ENCODE measurements around the gene AP3M1.

The AP3M1 gene

GRCh38 chr10:74084955-74085354 is 65.7 kb downstream of the AP3M1 start:
- Histone ChIP-seq H3K27ac (ENCODE audit: insufficient read depth in 1 of 2, low read depth in 1 of 2, low read length in 2 of 2, poor library complexity in 1 of 2, severe bottlenecking in 2 of 2) (no peak overlapping the region), H3K4me1 (ENCODE audit: control extremely low read depth in 1 of 4, control insufficient read depth in 4 of 4, insufficient read depth in 4 of 4, low read length in 3 of 4) (peaks cover 0 to 6% (median under 1%) of the 10 kb centered on the region in 4 experiments), H3K9me3 (ENCODE audit: control extremely low read depth in 1 of 5, control insufficient read depth in 4 of 5, insufficient read depth in 2 of 5, low read depth in 1 of 5, low read length in 4 of 5) (no peaks in the 10 kb centered on the region), H3K4me3 (ENCODE audit: control insufficient read depth in 1 of 7, extremely low read depth in 1 of 7, insufficient read depth in 4 of 7, low read depth in 2 of 7, low read length in 6 of 7) (no peak overlapping the region), H3K27me3 (replicated peaks in 2 of 5; ENCODE audit: control insufficient read depth in 4 of 5, insufficient read depth in 5 of 5, low read length in 4 of 5) (no peaks in the 10 kb centered on the region), H3K36me3 (ENCODE audit: control insufficient read depth in 4 of 4, insufficient read depth in 4 of 4, low read length in 3 of 4) (peaks cover 4 to 26% (median 19%) of the 10 kb centered on the region in 4 experiments)
- no peak for DNase-seq
- CTCF ChIA-PET = interaction anchor here (0.9 to 1.8 kb wide), 4 partner anchors 8 to 205 kb away, joined by 3 to 7 read pairs (median 4); no protein-coding TSS in a partner anchor
- POLR2A ChIA-PET = no interaction called here
- no CpG with 5 or more reads among the region's 3 CpGs for WGBS (ENCODE audit: insufficient coverage)

GRCh38 chr10:74083304-74083703 is 67.3 kb downstream of the AP3M1 start:
- Histone ChIP-seq H3K4me3 (ENCODE audit: control insufficient read depth in 1 of 7, extremely low read depth in 1 of 7, insufficient read depth in 4 of 7, low read depth in 2 of 7, low read length in 6 of 7) (no peak overlapping the region), H3K4me1 (ENCODE audit: control extremely low read depth in 1 of 4, control insufficient read depth in 4 of 4, insufficient read depth in 4 of 4, low read length in 3 of 4) (peaks cover under 1 to 23% (median 8%) of the 10 kb centered on the region in 4 experiments), H3K27me3 (replicated peaks in 2 of 5; ENCODE audit: control insufficient read depth in 4 of 5, insufficient read depth in 5 of 5, low read length in 4 of 5) (no peaks in the 10 kb centered on the region), H3K27ac (ENCODE audit: insufficient read depth in 1 of 2, low read depth in 1 of 2, low read length in 2 of 2, poor library complexity in 1 of 2, severe bottlenecking in 2 of 2) (no peak overlapping the region), H3K9me3 (ENCODE audit: control extremely low read depth in 1 of 5, control insufficient read depth in 4 of 5, insufficient read depth in 2 of 5, low read depth in 1 of 5, low read length in 4 of 5) (no peaks in the 10 kb centered on the region), H3K36me3 (ENCODE audit: control insufficient read depth in 4 of 4, insufficient read depth in 4 of 4, low read length in 3 of 4) (peaks cover 2 to 18% (median 13%) of the 10 kb centered on the region in 4 experiments)
- ChIA-PET CTCF (interaction anchor here (0.8 to 6.0 kb wide), 7 partner anchors 10 to 196 kb away, joined by 3 to 73 read pairs (median 4); no protein-coding TSS in a partner anchor), POLR2A (interaction anchor here (0.8 kb wide), 1 partner anchor 197 kb away, joined by 4 read pairs; no protein-coding TSS in a partner anchor)
- DNase-seq = no peak
- 92% methylated on average over 2 of the region's 2 CpGs for WGBS (ENCODE audit: insufficient coverage)

DNA sequence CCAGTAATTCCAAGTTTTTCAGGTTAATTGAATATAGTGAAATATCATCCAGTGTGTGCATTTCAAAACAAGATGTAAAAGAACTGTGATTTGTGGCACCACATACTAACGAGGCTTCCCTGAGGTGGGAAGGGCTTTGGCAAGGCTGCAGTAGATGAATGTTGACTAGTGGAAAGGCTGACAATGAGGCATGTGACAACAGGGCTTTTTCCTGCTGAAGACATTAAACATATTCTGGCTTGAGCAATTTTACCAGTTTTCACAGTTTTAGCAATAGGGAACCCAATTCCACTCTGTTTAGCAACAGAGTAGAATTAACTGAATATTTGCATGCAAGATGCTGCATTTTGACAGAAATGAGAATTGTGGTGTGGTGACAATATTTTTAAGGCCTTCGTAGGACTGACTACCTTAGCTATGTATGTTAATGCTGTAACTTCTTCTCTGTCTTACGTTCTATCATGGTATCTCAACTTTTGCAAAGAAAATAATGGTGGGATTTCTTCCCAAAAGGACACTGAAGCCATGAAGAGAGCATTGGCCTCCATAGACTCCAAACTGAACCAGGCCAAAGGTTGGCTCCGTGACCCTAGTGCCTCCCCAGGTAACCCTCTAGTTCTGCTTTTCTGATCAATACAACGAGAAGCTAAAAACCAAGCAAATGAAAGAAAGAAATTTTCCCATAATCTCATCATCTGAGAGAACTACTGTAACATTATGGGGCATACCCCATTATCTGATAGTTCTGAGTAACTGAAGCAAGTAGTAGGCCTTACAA is 68.5 kb downstream of the AP3M1 start:
- no peak for DNase-seq
- no peaks in the 10 kb centered on the region for H3K9me3 ChIP-seq (ENCODE audit: control extremely low read depth in 1 of 5, control insufficient read depth in 4 of 5, insufficient read depth in 2 of 5, low read depth in 1 of 5, low read length in 4 of 5)
- CTCF ChIA-PET = interaction anchor here (0.8 to 6.0 kb wide), 27 partner anchors 8 to 263 kb away, joined by 3 to 73 read pairs (median 4); no protein-coding TSS in a partner anchor
- H3K4me3 ChIP-seq (ENCODE audit: control insufficient read depth in 1 of 7, extremely low read depth in 1 of 7, insufficient read depth in 4 of 7, low read depth in 2 of 7, low read length in 6 of 7) = no peak overlapping the region
- peaks cover 4 to 32% (median 11%) of the 10 kb centered on the region in 4 experiments for H3K4me1 ChIP-seq (ENCODE audit: control extremely low read depth in 1 of 4, control insufficient read depth in 4 of 4, insufficient read depth in 4 of 4, low read length in 3 of 4)
- no peaks in the 10 kb centered on the region for H3K27me3 ChIP-seq (replicated peaks in 2 of 5; ENCODE audit: control insufficient read depth in 4 of 5, insufficient read depth in 5 of 5, low read length in 4 of 5)
- H3K36me3 ChIP-seq (ENCODE audit: control insufficient read depth in 4 of 4, insufficient read depth in 4 of 4, low read length in 3 of 4) = peaks cover 2 to 18% (median 13%) of the 10 kb centered on the region in 4 experiments
- 68% methylated on average over 2 of the region's 5 CpGs for WGBS (ENCODE audit: insufficient coverage)
- POLR2A ChIA-PET = interaction anchor here (0.6 kb wide), 1 partner anchor 131 kb away, joined by 3 read pairs; no protein-coding TSS in a partner anchor
- no peak overlapping the region for H3K27ac ChIP-seq (ENCODE audit: insufficient read depth in 1 of 2, low read depth in 1 of 2, low read length in 2 of 2, poor library complexity in 1 of 2, severe bottlenecking in 2 of 2)

DNA sequence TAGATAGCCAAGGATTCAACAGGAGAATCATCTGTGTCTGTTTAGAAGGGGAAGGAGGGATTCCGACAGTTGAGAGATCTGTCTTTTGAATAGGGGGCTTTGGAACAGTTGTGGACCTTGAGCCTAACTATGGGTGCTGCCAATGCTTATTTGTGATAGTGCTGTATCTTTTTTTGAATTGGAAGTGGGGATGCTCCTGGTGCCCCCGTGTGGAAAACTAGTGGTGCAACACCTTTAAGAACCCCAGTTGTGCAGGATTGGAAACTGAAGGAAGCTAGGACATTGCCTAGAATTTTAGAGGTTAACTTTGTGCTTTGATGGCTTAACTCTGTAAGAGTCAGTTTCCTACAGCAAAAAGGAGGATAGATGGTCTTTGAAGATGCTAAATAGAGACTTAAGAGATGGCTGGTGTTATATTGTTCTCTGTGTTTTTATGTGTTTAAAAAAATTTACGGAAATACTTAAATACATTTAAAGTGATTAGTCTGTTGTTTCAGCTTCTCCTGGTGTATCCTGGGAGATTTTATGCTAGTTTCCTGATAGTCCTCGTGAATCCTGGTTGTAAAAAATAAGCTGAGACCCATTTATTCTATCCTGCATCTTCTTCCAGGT is 69.3 kb downstream of the AP3M1 start:
- DNase-seq = peak; percentile 59 to 72 (median 64)
- 60% methylated on average over 3 of the region's 4 CpGs for WGBS (ENCODE audit: insufficient coverage)
- Histone ChIP-seq H3K27me3 (replicated peaks in 2 of 5; ENCODE audit: control insufficient read depth in 4 of 5, insufficient read depth in 5 of 5, low read length in 4 of 5) (no peaks in the 10 kb centered on the region), H3K27ac (ENCODE audit: insufficient read depth in 1 of 2, low read depth in 1 of 2, low read length in 2 of 2, poor library complexity in 1 of 2, severe bottlenecking in 2 of 2) (no peak overlapping the region), H3K4me1 (ENCODE audit: control extremely low read depth in 1 of 4, control insufficient read depth in 4 of 4, insufficient read depth in 4 of 4, low read length in 3 of 4) (peaks cover 4 to 32% (median 11%) of the 10 kb centered on the region in 4 experiments), H3K36me3 (ENCODE audit: control insufficient read depth in 4 of 4, insufficient read depth in 4 of 4, low read length in 3 of 4) (peaks cover 2 to 18% (median 11%) of the 10 kb centered on the region in 4 experiments), H3K9me3 (ENCODE audit: control extremely low read depth in 1 of 5, control insufficient read depth in 4 of 5, insufficient read depth in 2 of 5, low read depth in 1 of 5, low read length in 4 of 5) (no peaks in the 10 kb centered on the region), H3K4me3 (ENCODE audit: control insufficient read depth in 1 of 7, extremely low read depth in 1 of 7, insufficient read depth in 4 of 7, low read depth in 2 of 7, low read length in 6 of 7) (no peak overlapping the region)
- ChIA-PET CTCF (interaction anchor here (0.7 to 6.0 kb wide), 26 partner anchors 9 to 262 kb away, joined by 3 to 73 read pairs (median 4); no protein-coding TSS in a partner anchor), POLR2A (interaction anchor here (0.6 kb wide), 2 partner anchors 132 to 265 kb away, joined by 3 to 4 read pairs; no protein-coding TSS in a partner anchor)

DNA sequence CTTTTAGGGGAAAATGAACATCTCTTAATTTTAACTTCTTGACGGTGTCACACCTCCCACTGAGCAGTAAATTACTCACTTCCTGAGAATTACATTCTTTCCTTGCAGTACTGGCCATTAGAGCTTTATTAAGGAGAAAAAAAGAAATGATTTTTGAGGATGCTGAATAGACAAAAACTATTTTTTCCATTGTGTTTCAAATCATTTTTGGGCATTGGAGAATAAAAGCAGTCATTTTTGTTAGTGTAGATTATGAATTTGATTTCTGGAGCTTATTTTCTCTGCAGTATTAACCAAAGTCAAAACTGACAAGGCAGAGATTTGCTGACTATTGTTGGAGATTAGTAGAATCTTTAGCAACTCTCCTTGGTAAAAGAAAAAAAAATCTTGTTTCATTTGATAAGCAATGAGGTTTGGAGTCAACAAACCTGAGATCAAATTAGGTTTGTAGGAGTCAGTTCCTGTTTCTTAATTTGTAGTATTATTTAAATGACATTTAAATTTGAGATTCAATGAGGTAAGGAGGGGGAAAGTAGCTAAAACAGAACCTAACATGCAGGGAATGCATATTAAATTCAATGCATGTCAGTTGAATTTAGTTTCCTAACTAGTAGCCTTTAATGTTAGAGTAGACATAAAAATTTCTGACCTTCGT is 70.6 kb downstream of the AP3M1 start:
- H3K4me3 ChIP-seq (ENCODE audit: control insufficient read depth in 1 of 7, extremely low read depth in 1 of 7, insufficient read depth in 4 of 7, low read depth in 2 of 7, low read length in 6 of 7) = no peak overlapping the region
- no CpG with 5 or more reads among the region's 2 CpGs for WGBS (ENCODE audit: insufficient coverage)
- peaks cover 2 to 28% (median 14%) of the 10 kb centered on the region in 4 experiments for H3K36me3 ChIP-seq (ENCODE audit: control insufficient read depth in 4 of 4, insufficient read depth in 4 of 4, low read length in 3 of 4)
- peaks cover 4 to 32% (median 11%) of the 10 kb centered on the region in 4 experiments for H3K4me1 ChIP-seq (ENCODE audit: control extremely low read depth in 1 of 4, control insufficient read depth in 4 of 4, insufficient read depth in 4 of 4, low read length in 3 of 4)
- no peak for DNase-seq
- no peaks in the 10 kb centered on the region for H3K27me3 ChIP-seq (replicated peaks in 2 of 5; ENCODE audit: control insufficient read depth in 4 of 5, insufficient read depth in 5 of 5, low read length in 4 of 5)
- H3K27ac ChIP-seq (ENCODE audit: insufficient read depth in 1 of 2, low read depth in 1 of 2, low read length in 2 of 2, poor library complexity in 1 of 2, severe bottlenecking in 2 of 2) = no peak overlapping the region
- ChIA-PET CTCF (interaction anchor here (0.7 to 6.0 kb wide), 17 partner anchors 8 to 205 kb away, joined by 3 to 73 read pairs (median 5); no protein-coding TSS in a partner anchor), POLR2A (no interaction called here)
- H3K9me3 ChIP-seq (ENCODE audit: control extremely low read depth in 1 of 5, control insufficient read depth in 4 of 5, insufficient read depth in 2 of 5, low read depth in 1 of 5, low read length in 4 of 5) = no peaks in the 10 kb centered on the region

DNA sequence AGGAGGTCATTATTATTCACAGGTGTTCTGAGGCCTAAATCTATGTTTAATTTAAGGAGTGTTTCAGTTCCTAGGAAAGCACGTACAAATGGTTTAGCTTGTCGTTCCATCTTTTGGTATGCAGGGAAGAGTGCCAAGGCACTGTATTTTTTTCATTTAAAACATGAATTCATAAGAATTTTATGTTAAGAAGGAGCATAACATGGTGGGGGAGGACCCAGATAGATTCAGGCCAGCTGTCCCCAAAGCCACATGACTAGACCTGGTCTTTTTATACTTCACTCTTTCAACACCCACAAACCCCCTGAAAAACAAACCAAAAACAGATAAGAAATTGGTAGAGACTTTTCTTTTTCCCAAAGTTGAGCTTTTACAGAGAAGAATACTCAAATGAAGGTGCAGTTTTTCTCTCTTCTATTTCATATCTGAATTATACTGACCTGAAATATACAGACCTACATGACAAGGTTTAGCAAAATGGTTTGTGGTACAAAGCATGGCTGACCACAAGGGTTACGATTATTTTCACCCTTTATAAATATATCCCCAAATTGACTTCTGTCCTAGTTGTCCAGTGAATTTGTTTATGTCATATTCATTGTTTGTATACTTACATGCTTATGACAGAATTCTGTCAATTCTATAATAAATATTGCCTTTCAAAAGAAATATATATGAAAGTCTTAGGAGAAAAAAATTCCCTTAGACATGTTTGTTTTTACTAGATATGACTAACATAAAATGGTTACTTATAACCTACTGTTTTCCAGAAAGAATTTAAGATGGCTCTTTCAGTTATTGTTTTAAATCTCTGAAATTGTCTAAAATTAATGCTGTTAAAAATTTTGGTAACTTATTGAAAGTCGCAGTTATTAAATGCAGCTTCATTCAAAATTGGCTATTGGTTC is 71.3 kb downstream of the AP3M1 start:
- Histone ChIP-seq H3K4me1 (ENCODE audit: control extremely low read depth in 1 of 4, control insufficient read depth in 4 of 4, insufficient read depth in 4 of 4, low read length in 3 of 4) (peaks cover 4 to 32% (median 11%) of the 10 kb centered on the region in 4 experiments), H3K27me3 (replicated peaks in 2 of 5; ENCODE audit: control insufficient read depth in 4 of 5, insufficient read depth in 5 of 5, low read length in 4 of 5) (no peaks in the 10 kb centered on the region), H3K27ac (ENCODE audit: insufficient read depth in 1 of 2, low read depth in 1 of 2, low read length in 2 of 2, poor library complexity in 1 of 2, severe bottlenecking in 2 of 2) (no peak overlapping the region), H3K4me3 (ENCODE audit: control insufficient read depth in 1 of 7, extremely low read depth in 1 of 7, insufficient read depth in 4 of 7, low read depth in 2 of 7, low read length in 6 of 7) (no peak overlapping the region), H3K9me3 (ENCODE audit: control extremely low read depth in 1 of 5, control insufficient read depth in 4 of 5, insufficient read depth in 2 of 5, low read depth in 1 of 5, low read length in 4 of 5) (no peaks in the 10 kb centered on the region), H3K36me3 (ENCODE audit: control insufficient read depth in 4 of 4, insufficient read depth in 4 of 4, low read length in 3 of 4) (peaks cover 2 to 30% (median 14%) of the 10 kb centered on the region in 4 experiments)
- no CpG with 5 or more reads among the region's 4 CpGs for WGBS (ENCODE audit: insufficient coverage)
- DNase-seq = no peak
- ChIA-PET CTCF (interaction anchor here (0.8 to 6.0 kb wide), 10 partner anchors 7 to 201 kb away, joined by 3 to 73 read pairs (median 4); no protein-coding TSS in a partner anchor), POLR2A (no interaction called here)

All from common myeloid progenitor, CD34-positive (primary cell).